KG1 (cell line): ENCODE measurements around the gene GALNT11.
"Not testable (repeated sequence)": the region's sequence is repeated elsewhere in the genome, so short reads cannot be mapped to it uniquely, and the experiment has no call there.

ENCODE experiments used
- DNase-seq: peaks from one replicate; lab custom pipeline; 2025; lab: John Stamatoyannopoulos, UW

Gene GALNT11

GRCh38 chr7:152075379-152075778 is 49.9 kb downstream of the GALNT11 start:
- DNase-seq: not testable (repeated sequence)

GRCh38 chr7:152076324-152076821 is 50.9 kb downstream of the GALNT11 start:
- no peak for DNase-seq

- DNase-seq: no peak
Measured at GRCh38 chr7:152076940-152077933, 51.8 kb downstream of the GALNT11 start.

GRCh38 chr7:152078025-152078424 is 52.6 kb downstream of the GALNT11 start:
- no peak for DNase-seq

GRCh38 chr7:152078786-152079185 is 53.3 kb downstream of the GALNT11 start:
- no peak for DNase-seq

GRCh38 chr7:152081088-152081487 is 55.6 kb downstream of the GALNT11 start:
- no peak for DNase-seq

GRCh38 chr7:152082073-152082721 is 56.7 kb downstream of the GALNT11 start:
- DNase-seq: not testable (repeated sequence)

- DNase-seq: no peak
Measured at GRCh38 chr7:152085131-152085530, 59.7 kb downstream of the GALNT11 start.

GRCh38 chr7:152086513-152086912 is 61.0 kb downstream of the GALNT11 start:
- no peak for DNase-seq

GRCh38 chr7:152089183-152089582 is 63.7 kb downstream of the GALNT11 start:
- DNase-seq: no peak

- DNase-seq: no peak
Measured at GRCh38 chr7:152090747-152091146, 65.3 kb downstream of the GALNT11 start.

GRCh38 chr7:152093717-152094116 is 68.2 kb downstream of the GALNT11 start:
- no peak for DNase-seq

GRCh38 chr7:152095771-152096170 is 70.3 kb downstream of the GALNT11 start:
- no peak for DNase-seq

- DNase-seq: no peak
Measured at GRCh38 chr7:152097330-152097729, 71.9 kb downstream of the GALNT11 start.

- no peak for DNase-seq
Measured at GRCh38 chr7:152103066-152103465, 77.6 kb downstream of the GALNT11 start.

- DNase-seq: no peak
Measured at GRCh38 chr7:152103691-152104090, 78.2 kb downstream of the GALNT11 start.

- DNase-seq: no peak
Measured at GRCh38 chr7:152105205-152105604, 79.7 kb downstream of the GALNT11 start.

GRCh38 chr7:152106990-152107389 is 81.5 kb downstream of the GALNT11 start:
- no peak for DNase-seq

GRCh38 chr7:152107945-152108344 is 82.5 kb downstream of the GALNT11 start:
- DNase-seq: no peak

GRCh38 chr7:152108359-152108758 is 82.9 kb downstream of the GALNT11 start:
- DNase-seq: no peak

GRCh38 chr7:152112829-152113228 is 87.4 kb downstream of the GALNT11 start:
- no peak for DNase-seq

- no peak for DNase-seq
Measured at GRCh38 chr7:152115021-152115718, 89.7 kb downstream of the GALNT11 start.
